ENCODE measurements around the gene DDI2.
"Not testable (repeated sequence)": the region's sequence is repeated elsewhere in the genome, so short reads cannot be mapped to it uniquely, and the experiment has no call there.

Gene DDI2

GRCh38 chr1:15636436-15636835 lies 19.2 kb downstream of the DDI2 start:
- DNase-seq (ENCODE audit: low read depth in 2 of 2), result no peak

- no peak for DNase-seq (ENCODE audit: low read depth in 2 of 2)
Observed at GRCh38 chr1:15637826-15638225, 20.6 kb downstream of the DDI2 start.

- DNase-seq (ENCODE audit: low read depth in 2 of 2), result no peak
Observed at GRCh38 chr1:15639262-15639661, 22.0 kb downstream of the DDI2 start.

GRCh38 chr1:15639931-15640330 lies 22.7 kb downstream of the DDI2 start:
- no peak for DNase-seq (ENCODE audit: low read depth in 2 of 2)

GRCh38 chr1:15640667-15641066 lies 23.4 kb downstream of the DDI2 start:
- no peak for DNase-seq (ENCODE audit: low read depth in 2 of 2)

GRCh38 chr1:15649937-15650336 lies 32.7 kb downstream of the DDI2 start:
- DNase-seq (ENCODE audit: low read depth in 2 of 2), result no peak

- DNase-seq (ENCODE audit: low read depth in 2 of 2), result no peak
Observed at GRCh38 chr1:15650433-15650832, 33.2 kb downstream of the DDI2 start.

GRCh38 chr1:15652130-15652529 lies 34.9 kb downstream of the DDI2 start:
- DNase-seq (ENCODE audit: low read depth in 2 of 2), result not testable (repeated sequence)

- no peak for DNase-seq (ENCODE audit: low read depth in 2 of 2)
Observed at GRCh38 chr1:15654091-15654690, 36.9 kb downstream of the DDI2 start.

- DNase-seq (ENCODE audit: low read depth in 2 of 2), result no peak
Observed at GRCh38 chr1:15656464-15656863, 39.2 kb downstream of the DDI2 start.

GRCh38 chr1:15657021-15657420 lies 39.8 kb downstream of the DDI2 start:
- no peak for DNase-seq (ENCODE audit: low read depth in 2 of 2)

- no peak for DNase-seq (ENCODE audit: low read depth in 2 of 2)
Observed at GRCh38 chr1:15660151-15660550, 42.9 kb downstream of the DDI2 start.

- no peak for DNase-seq (ENCODE audit: low read depth in 2 of 2)
Observed at GRCh38 chr1:15662477-15662876, 45.2 kb downstream of the DDI2 start.

GRCh38 chr1:15663925-15664324 lies 46.7 kb downstream of the DDI2 start:
- no peak for DNase-seq (ENCODE audit: low read depth in 2 of 2)

GRCh38 chr1:15667362-15667761 lies 50.1 kb downstream of the DDI2 start:
- DNase-seq (ENCODE audit: low read depth in 2 of 2), result no peak

- no peak for DNase-seq (ENCODE audit: low read depth in 2 of 2)
Observed at GRCh38 chr1:15668089-15668754, 51.0 kb downstream of the DDI2 start.

GRCh38 chr1:15669074-15669473 lies 51.8 kb downstream of the DDI2 start:
- DNase-seq (ENCODE audit: low read depth in 2 of 2), result no peak

- no peak for DNase-seq (ENCODE audit: low read depth in 2 of 2)
Observed at GRCh38 chr1:15669864-15670263, 52.6 kb downstream of the DDI2 start.

- no peak for DNase-seq (ENCODE audit: low read depth in 2 of 2)
Observed at GRCh38 chr1:15671430-15671829, 54.2 kb downstream of the DDI2 start.

- no peak for DNase-seq (ENCODE audit: low read depth in 2 of 2)
Observed at GRCh38 chr1:15674386-15675159, 57.3 kb downstream of the DDI2 start.

- no peak for DNase-seq (ENCODE audit: low read depth in 2 of 2)
Observed at GRCh38 chr1:15676010-15676409, 58.8 kb downstream of the DDI2 start.

GRCh38 chr1:15676688-15677661 lies 59.7 kb downstream of the DDI2 start:
- DNase-seq (ENCODE audit: low read depth in 2 of 2), result no peak
